ENCODE results near the gene TBC1D1.

DNA sequence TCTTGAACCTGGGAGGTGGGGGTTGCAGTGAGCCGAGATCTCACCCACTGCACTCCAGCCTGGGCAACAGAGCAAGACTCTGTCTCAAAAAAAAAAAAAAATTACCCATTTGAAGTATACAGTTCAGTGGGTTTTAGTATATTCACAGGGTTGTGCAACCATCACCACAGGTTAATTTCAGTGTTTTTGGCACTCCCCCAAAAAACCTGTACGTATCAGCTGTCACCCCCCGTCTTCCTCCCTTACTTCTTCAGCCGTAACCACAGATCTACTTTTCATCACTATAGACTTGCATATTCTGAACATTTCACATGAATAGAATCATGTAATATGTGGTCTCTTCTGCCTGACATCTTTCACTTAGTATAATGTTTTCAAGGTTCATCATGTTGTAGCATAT lies 57.7 kb downstream of the TBC1D1 start:
- no peak for TF ChIP-seq POLR2A (IDR thresholded peaks at IDR 0.05)
- TF ChIP-seq, protein P1, sequence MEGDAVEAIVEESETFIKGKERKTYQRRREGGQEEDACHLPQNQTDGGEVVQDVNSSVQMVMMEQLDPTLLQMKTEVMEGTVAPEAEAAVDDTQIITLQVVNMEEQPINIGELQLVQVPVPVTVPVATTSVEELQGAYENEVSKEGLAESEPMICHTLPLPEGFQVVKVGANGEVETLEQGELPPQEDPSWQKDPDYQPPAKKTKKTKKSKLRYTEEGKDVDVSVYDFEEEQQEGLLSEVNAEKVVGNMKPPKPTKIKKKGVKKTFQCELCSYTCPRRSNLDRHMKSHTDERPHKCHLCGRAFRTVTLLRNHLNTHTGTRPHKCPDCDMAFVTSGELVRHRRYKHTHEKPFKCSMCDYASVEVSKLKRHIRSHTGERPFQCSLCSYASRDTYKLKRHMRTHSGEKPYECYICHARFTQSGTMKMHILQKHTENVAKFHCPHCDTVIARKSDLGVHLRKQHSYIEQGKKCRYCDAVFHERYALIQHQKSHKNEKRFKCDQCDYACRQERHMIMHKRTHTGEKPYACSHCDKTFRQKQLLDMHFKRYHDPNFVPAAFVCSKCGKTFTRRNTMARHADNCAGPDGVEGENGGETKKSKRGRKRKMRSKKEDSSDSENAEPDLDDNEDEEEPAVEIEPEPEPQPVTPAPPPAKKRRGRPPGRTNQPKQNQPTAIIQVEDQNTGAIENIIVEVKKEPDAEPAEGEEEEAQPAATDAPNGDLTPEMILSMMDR (IDR thresholded peaks at IDR 0.05): no peak

Measured in transverse colon (tissue), 3 donors.